AG10803 (cell line): Measurements from ENCODE around the gene DPM2.

ENCODE experiments used
- DNase-seq: peaks from one replicate; pipeline ENCODE4 v3.0.0; 2010; ENCODE audit warnings: low read depth
- H3K4me3 ChIP-seq: 2 replicates; pipeline ENCODE4 v1.5.1; 2011; ENCODE audit warnings: mild to moderate bottlenecking, low read length, control low read depth
- TF ChIP-seq, protein P1 (sequence below): conservative IDR thresholded peaks from 2 replicates; pipeline ENCODE4 v1.5.1; 2011; ENCODE audit warnings: mild to moderate bottlenecking, low read length, control low read depth, inconsistent platforms

DPM2 gene

DNA sequence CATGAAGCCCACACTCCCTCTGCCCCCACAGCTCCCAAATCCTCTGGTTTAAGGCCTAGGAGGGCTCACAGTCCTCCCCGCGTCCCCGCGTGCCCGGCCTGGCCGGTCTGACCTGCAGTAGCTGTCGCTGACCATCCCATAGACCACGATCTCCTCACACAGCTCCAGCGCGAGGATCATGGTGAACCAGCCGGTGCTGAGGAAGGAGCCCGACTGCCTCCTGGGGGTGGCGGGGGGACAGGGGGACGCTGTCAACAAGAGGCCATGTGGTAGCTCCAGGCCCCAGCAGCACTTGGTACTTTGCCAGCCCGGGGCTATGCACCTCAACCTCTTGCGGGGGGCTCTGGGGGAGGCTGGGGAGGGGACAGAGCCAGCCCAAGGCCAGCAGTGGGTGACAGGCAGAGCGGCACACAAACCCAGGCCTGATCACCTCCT lies 27.8 kb downstream of the DPM2 start:
- TF ChIP-seq, protein P1, sequence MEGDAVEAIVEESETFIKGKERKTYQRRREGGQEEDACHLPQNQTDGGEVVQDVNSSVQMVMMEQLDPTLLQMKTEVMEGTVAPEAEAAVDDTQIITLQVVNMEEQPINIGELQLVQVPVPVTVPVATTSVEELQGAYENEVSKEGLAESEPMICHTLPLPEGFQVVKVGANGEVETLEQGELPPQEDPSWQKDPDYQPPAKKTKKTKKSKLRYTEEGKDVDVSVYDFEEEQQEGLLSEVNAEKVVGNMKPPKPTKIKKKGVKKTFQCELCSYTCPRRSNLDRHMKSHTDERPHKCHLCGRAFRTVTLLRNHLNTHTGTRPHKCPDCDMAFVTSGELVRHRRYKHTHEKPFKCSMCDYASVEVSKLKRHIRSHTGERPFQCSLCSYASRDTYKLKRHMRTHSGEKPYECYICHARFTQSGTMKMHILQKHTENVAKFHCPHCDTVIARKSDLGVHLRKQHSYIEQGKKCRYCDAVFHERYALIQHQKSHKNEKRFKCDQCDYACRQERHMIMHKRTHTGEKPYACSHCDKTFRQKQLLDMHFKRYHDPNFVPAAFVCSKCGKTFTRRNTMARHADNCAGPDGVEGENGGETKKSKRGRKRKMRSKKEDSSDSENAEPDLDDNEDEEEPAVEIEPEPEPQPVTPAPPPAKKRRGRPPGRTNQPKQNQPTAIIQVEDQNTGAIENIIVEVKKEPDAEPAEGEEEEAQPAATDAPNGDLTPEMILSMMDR: no peak
- H3K4me3 ChIP-seq: no peak overlapping the region
- DNase-seq: no peak

DNA sequence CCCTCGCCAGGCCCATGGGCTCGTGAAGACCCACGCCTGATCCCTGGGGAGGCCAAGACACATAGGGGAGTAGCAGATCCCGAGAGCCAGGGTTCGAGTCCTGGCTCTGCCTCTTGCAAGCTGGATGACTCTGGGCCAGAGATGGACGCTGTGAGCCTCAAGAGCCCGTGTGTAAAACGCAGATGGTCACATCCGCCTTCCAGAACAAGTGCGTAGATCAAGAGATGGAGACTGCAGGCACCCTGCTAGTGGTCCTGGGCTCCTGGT lies 29.1 kb downstream of the DPM2 start:
- DNase-seq: no peak
- TF ChIP-seq, protein P1: no peak
- no peak overlapping the region for H3K4me3 ChIP-seq

DNA sequence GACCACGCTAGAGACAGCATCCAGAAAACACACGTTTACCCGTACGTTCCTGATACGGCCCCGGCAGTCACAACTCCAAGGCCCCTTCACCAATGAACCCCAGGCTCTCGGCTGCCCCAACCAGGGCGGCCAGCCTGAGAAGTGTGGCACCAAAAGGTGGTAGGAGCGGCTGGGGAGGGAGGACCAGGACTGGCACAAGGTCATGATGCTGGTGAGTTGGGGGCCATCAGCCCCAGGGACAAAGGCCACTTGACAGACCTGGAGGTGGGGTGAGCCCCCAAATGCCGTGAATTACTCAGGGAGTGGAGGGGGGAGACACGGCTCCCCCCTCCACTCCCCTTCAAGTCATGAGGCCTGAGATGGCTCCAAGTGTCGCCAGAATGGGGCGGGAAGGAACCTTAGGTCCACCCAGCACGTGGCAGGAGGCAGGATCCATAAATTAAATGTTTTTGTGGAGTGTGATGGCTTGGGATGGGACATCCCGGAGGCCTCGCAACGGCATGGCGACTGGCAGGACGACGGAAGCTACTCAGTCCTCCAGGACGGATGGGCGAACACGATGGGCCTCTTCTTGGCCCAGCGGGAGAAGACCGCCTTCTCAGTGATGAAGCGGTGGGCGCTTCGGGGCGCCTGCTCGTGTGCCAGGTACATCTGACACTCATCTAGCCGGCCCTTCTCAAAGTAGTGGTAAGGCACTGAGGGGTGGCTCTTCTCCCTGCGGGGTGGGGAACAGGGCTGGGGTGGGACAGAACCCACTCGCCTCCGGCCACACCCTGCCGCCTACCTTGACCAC lies 29.6 kb downstream of the DPM2 start:
- TF ChIP-seq, protein P1: no peak
- H3K4me3 ChIP-seq: no peak overlapping the region
- no peak for DNase-seq

DNA sequence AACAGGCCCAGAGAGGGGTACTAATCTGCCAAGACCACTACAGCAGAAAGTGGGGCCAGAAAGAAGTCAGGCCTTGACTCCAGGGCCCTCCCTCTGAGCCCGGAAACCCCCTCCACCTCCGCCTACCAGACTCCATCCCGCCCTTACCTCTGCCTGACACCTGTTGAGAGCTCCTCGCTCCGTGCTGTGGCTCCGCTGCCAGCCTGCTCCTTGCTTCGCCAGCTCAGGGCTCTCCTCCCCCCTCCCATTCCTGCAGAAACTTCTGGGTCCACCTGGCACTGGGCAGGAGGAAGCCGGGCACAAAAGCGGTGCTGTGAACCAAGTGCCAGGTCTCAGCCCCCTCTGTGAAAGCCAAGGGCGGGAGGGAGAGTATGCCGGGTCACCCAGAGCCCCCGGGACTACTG lies 31.9 kb downstream of the DPM2 start:
- TF ChIP-seq, protein P1: no peak
- no peak overlapping the region for H3K4me3 ChIP-seq
- DNase-seq: no peak

DNA sequence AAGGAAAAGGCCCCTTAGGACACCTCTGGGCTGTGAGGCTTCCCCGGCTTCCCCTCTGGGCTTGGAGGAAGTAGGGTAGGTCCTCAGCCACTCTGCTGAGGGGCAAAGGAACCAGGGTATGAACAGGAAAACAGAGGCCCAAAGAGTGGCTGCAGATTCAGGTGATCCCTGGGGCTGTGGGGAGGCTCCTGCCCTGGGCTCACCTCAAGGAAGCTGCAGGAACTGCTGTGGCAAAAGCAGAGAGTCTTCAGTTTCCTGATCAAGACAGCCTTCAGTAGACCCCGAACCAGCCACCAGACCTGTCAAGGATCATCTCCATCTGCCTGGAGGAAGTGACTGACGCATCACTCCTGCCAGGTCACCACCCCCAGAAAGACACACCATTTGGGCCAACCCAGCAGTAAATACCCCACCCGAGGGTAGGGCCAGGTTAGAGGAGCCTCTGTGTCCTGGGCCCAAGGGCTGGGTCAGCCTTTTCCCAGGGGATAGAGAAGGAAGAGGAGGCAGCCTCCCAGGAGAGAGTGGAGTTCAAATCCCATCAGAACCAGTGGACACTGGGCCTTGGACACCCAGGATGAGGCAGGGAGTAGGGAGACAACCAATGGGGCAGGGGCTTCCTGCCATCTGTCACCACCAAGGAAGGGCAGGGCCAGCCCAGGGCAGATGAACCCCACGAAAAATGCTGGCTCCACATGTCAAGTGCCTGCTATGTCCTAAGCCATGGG lies 32.5 kb downstream of the DPM2 start:
- TF ChIP-seq, protein P1: no peak
- no peak overlapping the region for H3K4me3 ChIP-seq
- no peak for DNase-seq

DNA sequence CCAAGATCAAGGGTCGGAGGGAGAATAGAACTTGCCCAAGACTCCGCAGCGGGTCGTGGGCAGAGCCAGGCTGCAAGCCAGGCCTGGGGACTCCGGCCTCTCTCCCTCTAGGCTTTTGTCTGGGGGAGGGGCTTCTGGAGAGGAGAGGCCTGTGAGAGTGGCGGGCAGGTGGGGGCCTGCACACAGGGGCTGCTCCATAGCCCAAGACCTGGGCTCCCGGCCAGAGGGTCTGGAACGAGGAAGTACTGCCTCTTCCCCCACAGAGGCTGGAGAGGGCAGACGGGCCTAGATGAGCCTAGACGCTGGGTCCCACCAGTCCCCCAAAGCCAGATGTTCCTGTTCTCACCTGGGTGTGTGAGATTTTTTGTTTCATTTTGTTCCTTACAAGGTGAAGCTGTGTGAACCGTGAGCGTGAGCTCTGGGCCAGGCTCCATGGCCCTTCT lies 33.1 kb downstream of the DPM2 start:
- TF ChIP-seq, protein P1: no peak
- no peak overlapping the region for H3K4me3 ChIP-seq
- DNase-seq: no peak
